HG03575 (cell line): ENCODE results near the gene MMP10.

ENCODE experiments used
- ATAC-seq: cut with Tn5 transposase; IDR thresholded peaks from one replicate; pipeline ENCODE4 v1.9.1; 2021; ENCODE audit not compliant: unreplicated experiment, insufficient number of reproducible peaks, low FRiP score; ENCODE audit errors: extremely low read depth

The MMP10 gene

GRCh38 chr11:102780491-102780918 lies at the start of gene MMP10:
Gene MMP10, minus strand, starts transcription at chr11:102780628. Its CDS starts 37 bp downstream, at chr11:102780591.
- no peak for ATAC-seq

- ATAC-seq: no peak
These were observed 49.0 kb upstream of the MMP10 start for GRCh38 chr11:102829316-102830000.

GRCh38 chr11:102824556-102824955 lies 44.1 kb upstream of the MMP10 start:
- no peak for ATAC-seq

DNA sequence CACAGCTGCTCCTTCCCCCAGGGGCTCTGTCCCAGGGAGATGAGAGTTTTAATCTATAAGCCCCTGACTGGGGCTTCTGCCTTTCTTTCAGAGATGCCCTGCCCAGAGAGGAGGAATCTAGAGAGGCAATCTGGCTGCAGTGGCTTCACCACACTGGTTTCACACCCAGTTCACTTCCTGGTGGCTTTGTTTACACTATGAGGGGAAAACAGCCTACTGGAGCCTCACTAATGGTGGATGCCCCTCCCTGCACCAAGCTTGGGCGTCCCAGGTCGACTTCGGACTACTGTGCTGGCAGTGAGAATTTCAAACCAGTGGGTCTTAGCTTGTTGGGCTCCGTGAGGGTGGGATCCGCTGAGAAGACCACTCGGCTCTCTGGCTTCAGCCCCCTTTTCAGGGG lies 39.1 kb upstream of the MMP10 start:
- ATAC-seq: no peak

- ATAC-seq: no peak
These were observed 33.1 kb upstream of the MMP10 start for GRCh38 chr11:102813484-102813883.

DNA sequence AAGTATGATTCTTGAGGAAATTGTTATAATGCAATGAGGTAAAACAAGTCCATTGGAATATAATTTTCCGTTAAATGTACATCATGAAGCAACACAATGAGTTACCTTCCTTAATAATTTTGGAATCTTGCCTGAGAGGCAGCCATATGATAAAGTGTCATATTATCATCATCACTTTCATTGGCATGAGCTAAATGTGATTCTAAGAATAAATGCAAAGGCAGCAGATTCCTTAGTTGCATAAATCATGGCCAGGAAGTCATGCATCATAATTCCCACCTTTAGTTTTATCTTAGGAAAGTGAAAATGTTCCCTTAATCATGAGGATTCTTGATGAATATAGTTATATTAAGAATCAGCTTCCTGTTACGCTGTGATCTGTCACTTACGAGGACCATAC lies 31.8 kb upstream of the MMP10 start:
- no peak for ATAC-seq

GRCh38 chr11:102810950-102811660 lies 30.7 kb upstream of the MMP10 start:
- ATAC-seq: no peak

GRCh38 chr11:102809971-102810370 lies 29.5 kb upstream of the MMP10 start:
- no peak for ATAC-seq

GRCh38 chr11:102807921-102808320 lies 27.5 kb upstream of the MMP10 start:
- ATAC-seq: no peak

DNA sequence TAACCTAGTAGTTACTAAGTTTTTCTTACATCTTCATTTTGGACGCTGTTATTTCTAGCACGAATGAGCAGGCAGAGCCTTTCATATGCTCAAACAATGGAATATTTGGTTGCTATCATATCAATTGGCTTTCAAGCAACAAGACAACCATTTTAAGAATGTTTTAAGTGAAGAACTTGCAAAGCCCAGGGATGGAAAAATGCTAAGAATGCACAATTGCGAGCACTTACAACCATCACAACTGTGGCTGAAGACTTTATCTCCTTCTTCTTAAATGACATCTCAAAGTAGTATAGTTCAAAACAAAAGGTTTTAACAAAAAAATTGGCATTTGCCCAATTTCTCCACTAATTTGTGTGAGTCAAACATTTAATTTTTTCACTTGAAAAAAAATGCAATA lies 25.9 kb upstream of the MMP10 start:
- ATAC-seq: no peak

DNA sequence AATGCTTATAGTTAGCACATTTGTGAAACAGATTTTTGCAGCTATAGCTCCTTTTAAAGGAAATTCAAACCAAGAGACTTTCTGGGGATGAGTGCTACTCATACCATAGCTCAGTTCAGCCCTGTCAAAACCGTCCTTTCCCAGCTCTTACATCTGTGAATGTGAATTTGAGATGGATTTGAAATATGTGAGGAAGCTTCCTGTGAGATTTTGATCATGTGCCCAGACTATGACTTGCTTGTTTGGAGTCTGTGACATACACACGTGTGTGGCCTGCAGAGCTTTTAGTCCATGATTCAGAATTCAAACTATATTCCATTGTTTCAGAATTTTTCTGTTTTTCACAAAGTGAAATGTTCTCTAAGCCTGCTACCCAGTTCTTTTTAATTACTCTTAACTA lies 21.9 kb upstream of the MMP10 start:
- ATAC-seq: no peak

- no peak for ATAC-seq
These were observed 20.3 kb upstream of the MMP10 start for GRCh38 chr11:102800767-102801166.

DNA sequence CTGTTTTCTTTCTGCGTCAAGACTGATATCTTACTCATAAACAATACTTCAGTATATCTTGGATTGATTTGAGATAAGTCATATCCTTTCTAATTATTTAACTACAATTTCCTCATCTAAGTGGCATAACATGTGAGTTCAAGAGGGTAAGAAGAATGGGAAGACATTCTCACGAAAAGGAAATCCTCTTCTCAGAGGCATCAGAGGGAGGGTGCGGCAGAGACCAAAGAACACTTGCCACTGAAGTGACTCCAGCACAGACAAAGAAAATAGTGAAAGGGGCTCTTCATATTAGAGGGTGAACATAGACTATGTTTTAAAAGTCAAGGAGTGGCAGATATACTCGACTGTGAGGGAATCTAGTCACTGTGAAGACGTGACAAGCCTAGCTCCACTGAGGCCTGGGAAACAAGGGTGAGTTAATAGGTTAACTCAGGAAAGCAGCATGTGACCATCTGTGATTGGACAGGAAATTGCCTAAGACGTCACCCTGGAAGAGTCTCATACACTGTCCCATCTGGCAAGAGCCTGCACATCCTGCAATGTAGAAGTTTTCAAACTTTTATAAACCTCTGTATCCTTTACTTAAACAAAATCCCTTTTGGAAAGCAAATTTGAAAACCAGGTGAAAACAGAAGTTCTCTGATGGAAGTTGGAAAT lies 19.4 kb upstream of the MMP10 start:
- no peak for ATAC-seq

DNA sequence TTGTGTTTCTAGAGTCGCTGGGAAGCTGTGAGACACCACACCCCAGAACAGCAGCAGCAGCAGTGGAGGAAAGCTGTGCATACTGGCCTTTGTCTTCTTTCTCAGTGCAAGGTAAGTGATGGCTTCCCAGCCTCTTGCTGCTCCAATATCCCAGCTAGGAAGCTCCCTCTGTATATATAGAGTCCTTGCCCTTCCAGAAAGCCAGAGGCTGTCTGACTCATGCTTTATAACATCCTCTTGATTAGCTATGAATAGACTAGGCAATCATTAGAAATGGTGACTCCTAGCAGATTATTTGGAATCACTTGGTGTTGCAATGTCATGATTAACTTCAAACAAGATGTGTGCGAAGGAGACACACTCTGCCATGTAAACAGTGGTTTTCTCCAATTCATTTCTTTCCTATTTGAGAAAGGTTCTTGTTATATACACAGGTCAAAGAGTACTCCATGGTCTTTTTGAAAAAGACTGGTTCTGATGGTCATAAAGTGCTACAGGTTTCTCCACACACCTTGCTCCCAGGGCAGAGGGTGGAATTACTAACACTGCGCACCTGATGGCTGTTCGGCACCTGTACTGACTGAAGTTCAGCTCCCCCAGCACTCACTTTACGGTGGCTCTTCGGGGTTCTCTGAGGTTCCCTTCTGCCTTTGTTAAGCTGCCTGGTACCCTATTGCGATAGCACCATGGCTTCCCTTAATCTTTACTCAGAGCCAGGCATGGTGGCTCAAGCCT lies 17.8 kb upstream of the MMP10 start, which contains the start of gene MMP1:
Gene MMP1, minus strand, starts transcription at position 149 of the 735 bp plus-strand sequence. Its CDS starts 68 bp downstream, at position 81.
- ATAC-seq: no peak

DNA sequence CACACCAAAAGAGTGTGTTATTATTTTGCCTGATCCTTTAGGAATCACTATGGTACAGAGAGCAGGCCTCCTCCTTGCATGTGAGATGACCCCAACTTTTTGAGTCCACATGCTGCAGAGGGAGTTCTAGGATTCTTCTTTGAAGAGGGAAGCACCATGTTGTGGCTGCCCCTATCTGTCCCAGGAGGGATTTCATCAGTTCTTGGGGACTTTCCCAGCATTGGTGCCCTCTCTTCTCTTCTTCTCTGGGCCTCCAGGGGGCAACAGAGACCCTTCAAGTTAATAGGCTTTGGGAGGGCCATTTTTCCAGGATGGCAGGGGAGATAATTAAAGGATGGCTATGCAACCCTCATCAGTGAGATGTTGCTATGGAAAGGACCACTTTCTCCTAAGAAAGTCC lies 14.0 kb upstream of the MMP10 start:
- ATAC-seq: peak; percentile 82

- ATAC-seq: no peak
These were observed 13.4 kb upstream of the MMP10 start for GRCh38 chr11:102793677-102794290.

DNA sequence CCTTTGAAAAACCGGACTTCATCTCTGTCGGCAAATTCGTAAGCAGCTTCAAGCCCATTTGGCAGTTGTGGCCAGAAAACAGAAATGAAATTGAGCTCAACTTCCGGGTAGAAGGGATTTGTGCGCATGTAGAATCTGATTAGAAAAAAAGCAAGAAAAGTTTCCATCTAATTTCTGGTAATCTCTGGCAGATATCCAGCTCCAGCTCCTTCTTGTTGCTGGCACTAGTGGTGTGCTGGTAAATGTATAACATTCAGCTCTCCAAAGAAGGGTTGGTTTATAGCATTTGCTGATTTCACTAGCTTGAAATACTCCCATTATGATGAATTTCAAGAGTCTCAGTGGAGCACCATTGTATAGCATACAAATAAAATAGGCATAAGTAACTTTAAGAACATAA lies 12.2 kb upstream of the MMP10 start:
- ATAC-seq: no peak

DNA sequence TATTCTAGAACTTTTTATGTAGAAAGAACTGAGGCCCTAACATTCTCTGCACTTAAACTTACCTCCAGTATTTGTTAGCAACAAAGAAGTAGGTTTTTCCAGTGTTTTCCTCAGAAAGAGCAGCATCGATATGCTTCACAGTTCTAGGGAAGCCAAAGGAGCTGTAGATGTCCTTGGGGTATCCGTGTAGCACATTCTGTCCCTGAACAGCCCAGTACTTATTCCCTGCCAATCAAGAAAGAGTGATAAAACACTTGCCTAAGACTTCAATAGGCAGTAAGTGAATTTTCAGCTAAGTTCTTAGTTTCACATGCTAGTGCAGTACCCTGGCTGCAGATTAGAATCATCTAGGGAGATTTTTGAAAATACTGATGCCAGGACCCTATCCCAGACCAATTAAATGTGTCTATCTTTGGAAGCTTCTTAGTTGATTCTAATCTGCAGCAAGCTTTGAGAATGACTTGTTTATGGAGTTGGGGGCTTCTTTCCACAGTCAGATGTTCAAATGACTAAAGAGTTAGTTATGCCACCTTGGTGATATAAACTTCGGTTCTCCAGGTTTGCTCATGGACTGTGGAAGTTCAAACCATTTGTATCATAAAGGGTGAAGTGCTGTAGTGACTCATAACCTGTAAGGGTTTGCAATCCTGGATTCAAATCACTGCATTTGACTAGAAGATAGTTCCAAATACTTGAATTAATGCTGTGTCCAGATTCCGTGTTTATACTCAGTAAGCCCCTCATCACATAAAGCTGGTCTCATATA lies 11.0 kb upstream of the MMP10 start:
- ATAC-seq: no peak
